Immature natural killer cell (primary cell): Measurements from ENCODE around the gene RASAL2. TPM values are rescaled to one million over a fixed set of nuclear protein-coding genes. Genes with fewer than 3 reads are reported as not detected.

ENCODE experiments used
- DNase-seq, 3 donors: peaks; one replicate each; pipeline ENCODE4 v3.0.0; 2022; ENCODE audit warnings: mixed read lengths in 1 of 3
- H3K27ac Mint-ChIP-seq, 6 donors: one replicate each; pipeline ENCODE4 v1.8.0; 2020; ENCODE audit warnings: mixed read lengths in 6 of 6, mild to moderate bottlenecking in 5 of 6, inconsistent platforms in 4 of 6, moderate library complexity in 3 of 6
- H3K27me3 Mint-ChIP-seq, 3 donors: one replicate each; pipeline ENCODE4 v1.8.0; 2020 to 2021; ENCODE audit warnings: low read depth in 3 of 3, mild to moderate bottlenecking in 3 of 3, mixed read lengths in 3 of 3, moderate library complexity in 3 of 3, inconsistent platforms in 1 of 3
- H3K36me3 Mint-ChIP-seq, 3 donors: one replicate each; pipeline ENCODE4 v1.8.0; 2020; ENCODE audit warnings: mixed read lengths in 3 of 3, inconsistent platforms in 2 of 3, mild to moderate bottlenecking in 2 of 3
- H3K4me1 Mint-ChIP-seq, 2 donors: one replicate each; pipeline ENCODE4 v1.8.0; 2020; ENCODE audit warnings: inconsistent platforms in 2 of 2, mild to moderate bottlenecking in 2 of 2, mixed read lengths in 2 of 2, moderate library complexity in 1 of 2
- H3K4me3 Mint-ChIP-seq, 5 donors: one replicate each; pipeline ENCODE4 v1.8.0; 2020; ENCODE audit warnings: mild to moderate bottlenecking in 5 of 5, mixed read lengths in 5 of 5, inconsistent platforms in 3 of 5, moderate library complexity in 3 of 5
- H3K9me3 Mint-ChIP-seq, 6 donors: one replicate each; pipeline ENCODE4 v1.8.0; 2020; ENCODE audit warnings: mild to moderate bottlenecking in 6 of 6, mixed read lengths in 6 of 6, inconsistent platforms in 4 of 6, moderate library complexity in 3 of 6
- polyA plus RNA-seq, 3 donors: library from polyadenylated mRNA; unstranded; fragments of 300-500 nt; fragmentation: Illumina TruSeq; gene quantifications; one replicate each; pipeline ENCODE4 v1.2.3, GENCODE V29; 2021

The RASAL2 gene
- polyA plus RNA-seq, 3 donors from 2014 or later: not detected

- peaks cover 4 to 22% (median 5%) of the 10 kb centered on the region in 6 donors for H3K9me3 Mint-ChIP-seq
- no peaks in the 10 kb centered on the region for H3K4me1 Mint-ChIP-seq
- H3K27me3 Mint-ChIP-seq: peaks cover 0 to 3% (median 2%) of the 10 kb centered on the region in 3 donors
- no peak for DNase-seq
- H3K36me3 Mint-ChIP-seq: no peaks in the 10 kb centered on the region
- no peak overlapping the region for H3K27ac Mint-ChIP-seq
- no peak overlapping the region for H3K4me3 Mint-ChIP-seq
Observed at GRCh38 chr1:178134061-178134460, 40.2 kb downstream of the RASAL2 start.

GRCh38 chr1:178137238-178137637 lies 43.3 kb downstream of the RASAL2 start:
- H3K9me3 Mint-ChIP-seq: peaks cover 5 to 24% (median 8%) of the 10 kb centered on the region in 6 donors
- peaks cover 0 to 3% (median 2%) of the 10 kb centered on the region in 3 donors for H3K27me3 Mint-ChIP-seq
- H3K4me1 Mint-ChIP-seq: no peaks in the 10 kb centered on the region
- H3K27ac Mint-ChIP-seq: no peak overlapping the region
- no peak for DNase-seq
- H3K36me3 Mint-ChIP-seq: no peaks in the 10 kb centered on the region
- no peak overlapping the region for H3K4me3 Mint-ChIP-seq

DNA sequence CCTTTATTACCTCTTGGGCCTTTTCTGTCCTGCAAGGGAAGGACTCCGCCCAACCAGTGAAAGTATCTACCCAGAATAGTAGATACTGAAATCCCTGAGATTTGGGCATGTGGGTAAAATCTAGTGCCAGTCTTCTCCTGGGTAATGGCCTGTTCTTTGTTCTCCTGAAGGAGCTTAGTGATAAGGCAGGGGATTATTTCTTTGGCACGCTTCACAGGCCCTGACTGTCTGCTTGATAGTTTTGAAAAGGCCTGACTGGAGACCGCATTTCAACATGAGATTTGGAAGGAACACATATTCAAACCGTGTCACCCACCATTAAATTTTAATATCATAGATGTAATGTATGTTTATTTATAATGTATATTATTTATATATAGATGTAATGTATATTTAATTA lies 48.9 kb downstream of the RASAL2 start:
- DNase-seq: no peak
- peaks cover 0 to 2% (median 0%) of the 10 kb centered on the region in 3 donors for H3K27me3 Mint-ChIP-seq
- H3K36me3 Mint-ChIP-seq: no peaks in the 10 kb centered on the region
- no peak overlapping the region for H3K27ac Mint-ChIP-seq
- H3K4me3 Mint-ChIP-seq: no peak overlapping the region
- peaks cover 0 to 12% (median 8%) of the 10 kb centered on the region in 6 donors for H3K9me3 Mint-ChIP-seq
- no peaks in the 10 kb centered on the region for H3K4me1 Mint-ChIP-seq

GRCh38 chr1:178143730-178144690 lies 50.1 kb downstream of the RASAL2 start:
- peaks cover 0 to 12% (median 8%) of the 10 kb centered on the region in 6 donors for H3K9me3 Mint-ChIP-seq
- H3K27me3 Mint-ChIP-seq: peaks cover 0 to 2% (median 0%) of the 10 kb centered on the region in 3 donors
- H3K4me1 Mint-ChIP-seq: no peaks in the 10 kb centered on the region
- H3K27ac Mint-ChIP-seq: no peak overlapping the region
- DNase-seq: no peak
- no peaks in the 10 kb centered on the region for H3K36me3 Mint-ChIP-seq
- no peak overlapping the region for H3K4me3 Mint-ChIP-seq

DNA sequence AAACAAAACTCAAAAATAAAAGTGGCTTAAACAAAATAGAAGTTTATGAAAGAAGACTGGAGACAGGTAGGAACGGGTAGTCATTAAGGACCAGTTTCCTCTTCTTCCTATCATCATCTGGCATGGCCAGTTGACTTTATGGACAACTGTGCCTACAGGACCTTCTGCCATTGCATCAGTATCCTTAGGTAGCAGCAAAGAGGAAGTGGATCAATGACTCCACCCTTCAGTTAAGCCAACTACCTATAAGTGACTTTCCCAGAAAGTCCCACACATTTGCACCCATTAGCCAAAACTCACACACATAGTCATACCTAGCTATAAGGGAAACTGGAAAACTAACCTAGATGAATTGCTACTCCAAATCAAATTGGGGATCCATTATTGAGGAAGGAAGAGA lies 51.7 kb downstream of the RASAL2 start:
- peaks cover 0 to 12% (median 7%) of the 10 kb centered on the region in 6 donors for H3K9me3 Mint-ChIP-seq
- peaks cover 0 to 2% (median 0%) of the 10 kb centered on the region in 3 donors for H3K27me3 Mint-ChIP-seq
- no peak overlapping the region for H3K4me3 Mint-ChIP-seq
- H3K4me1 Mint-ChIP-seq: no peaks in the 10 kb centered on the region
- no peaks in the 10 kb centered on the region for H3K36me3 Mint-ChIP-seq
- no peak overlapping the region for H3K27ac Mint-ChIP-seq
- no peak for DNase-seq

DNA sequence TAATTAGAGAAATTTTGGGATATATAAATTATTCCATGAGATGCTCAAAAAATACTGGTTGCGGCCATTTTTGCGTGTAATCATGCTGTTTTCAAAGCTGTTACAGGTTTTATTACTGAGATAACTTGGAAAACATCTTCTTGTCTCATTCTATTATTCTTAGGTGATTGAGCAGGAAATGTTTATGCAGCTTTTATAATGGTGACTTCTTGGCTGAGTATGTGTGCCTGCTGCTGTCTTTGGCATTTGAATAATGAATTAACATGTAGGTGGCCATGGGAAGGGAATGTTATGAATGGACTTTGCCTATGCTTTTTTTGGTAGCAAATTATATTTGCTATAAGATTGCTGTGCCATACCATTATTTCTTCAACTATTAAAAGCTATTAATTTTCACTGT lies 52.5 kb downstream of the RASAL2 start:
- no peaks in the 10 kb centered on the region for H3K4me1 Mint-ChIP-seq
- H3K9me3 Mint-ChIP-seq: peaks cover 0 to 12% (median 5%) of the 10 kb centered on the region in 6 donors
- no peaks in the 10 kb centered on the region for H3K36me3 Mint-ChIP-seq
- no peak for DNase-seq
- peaks cover 0 to 2% (median 0%) of the 10 kb centered on the region in 3 donors for H3K27me3 Mint-ChIP-seq
- H3K27ac Mint-ChIP-seq: no peak overlapping the region
- H3K4me3 Mint-ChIP-seq: no peak overlapping the region

- no peak overlapping the region for H3K27ac Mint-ChIP-seq
Observed at GRCh38 chr1:178150610-178151009, 56.7 kb downstream of the RASAL2 start.

GRCh38 chr1:178151831-178152230 lies 57.9 kb downstream of the RASAL2 start:
- Mint-ChIP-seq H3K9me3 (peaks cover 0 to 5% (median 0%) of the 10 kb centered on the region in 6 donors), H3K4me3 (no peak overlapping the region), H3K4me1 (no peaks in the 10 kb centered on the region), H3K27ac (no peak overlapping the region), H3K36me3 (no peaks in the 10 kb centered on the region), H3K27me3 (no peaks in the 10 kb centered on the region)
- no peak for DNase-seq

More at GRCh38 chr1:178150610-178151009, 56.7 kb downstream of the RASAL2 start:
- no peak overlapping the region for H3K4me3 Mint-ChIP-seq
- no peak for DNase-seq
- H3K9me3 Mint-ChIP-seq: peaks cover 0 to 4% (median 0%) of the 10 kb centered on the region in 6 donors
- H3K27me3 Mint-ChIP-seq: no peaks in the 10 kb centered on the region
- no peaks in the 10 kb centered on the region for H3K4me1 Mint-ChIP-seq
- no peaks in the 10 kb centered on the region for H3K36me3 Mint-ChIP-seq

GRCh38 chr1:178155481-178156255 lies 61.8 kb downstream of the RASAL2 start:
- Mint-ChIP-seq H3K36me3 (no peaks in the 10 kb centered on the region), H3K27me3 (no peaks in the 10 kb centered on the region), H3K4me3 (no peak overlapping the region), H3K27ac (no peak overlapping the region), H3K9me3 (peaks cover 0 to 9% (median 3%) of the 10 kb centered on the region in 6 donors), H3K4me1 (no peaks in the 10 kb centered on the region)
- DNase-seq: no peak

DNA sequence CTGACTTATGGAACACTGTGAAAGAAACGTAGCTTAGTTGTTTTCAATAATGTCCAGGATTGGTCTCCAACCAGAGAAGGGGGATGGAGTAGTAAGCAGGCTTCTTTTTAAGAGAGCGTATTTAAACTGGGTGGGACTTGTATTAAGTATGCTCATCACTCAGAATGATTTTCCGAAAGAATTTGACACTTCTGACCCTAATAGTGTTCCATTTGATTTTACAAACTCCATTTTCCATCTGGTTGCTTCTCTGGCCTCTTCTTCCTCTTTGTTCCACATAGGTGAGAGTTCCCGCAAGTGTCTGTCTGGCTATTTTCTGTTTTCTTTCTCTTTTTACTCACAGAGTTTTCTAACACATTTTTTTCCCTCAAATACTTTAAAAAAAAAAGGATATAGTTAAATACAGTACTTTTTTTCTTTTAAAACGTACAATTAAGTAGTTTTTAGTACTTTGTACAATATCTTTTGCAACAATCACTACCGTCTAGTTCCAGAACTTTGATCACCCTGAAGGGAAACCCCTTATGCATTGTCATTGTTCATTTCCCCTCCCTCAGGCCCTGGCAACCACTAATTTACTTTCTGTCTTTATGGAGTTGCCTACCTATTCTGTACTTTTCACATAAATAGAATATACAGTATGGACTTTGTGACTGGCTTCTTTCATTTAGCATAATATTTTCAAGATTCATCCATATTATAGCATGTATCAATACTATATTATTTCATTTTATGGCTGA lies 67.0 kb downstream of the RASAL2 start:
- H3K27me3 Mint-ChIP-seq: peaks cover 0 to 4% (median 0%) of the 10 kb centered on the region in 3 donors
- peaks cover 0 to 5% (median 3%) of the 10 kb centered on the region in 6 donors for H3K9me3 Mint-ChIP-seq
- no peak for DNase-seq
- H3K4me1 Mint-ChIP-seq: no peaks in the 10 kb centered on the region
- H3K4me3 Mint-ChIP-seq: no peak overlapping the region
- no peaks in the 10 kb centered on the region for H3K36me3 Mint-ChIP-seq
- no peak overlapping the region for H3K27ac Mint-ChIP-seq

GRCh38 chr1:178161516-178161915 lies 67.6 kb downstream of the RASAL2 start:
- peaks cover 0 to 5% (median 3%) of the 10 kb centered on the region in 6 donors for H3K9me3 Mint-ChIP-seq
- H3K27ac Mint-ChIP-seq: no peak overlapping the region
- H3K4me1 Mint-ChIP-seq: no peaks in the 10 kb centered on the region
- H3K36me3 Mint-ChIP-seq: no peaks in the 10 kb centered on the region
- H3K4me3 Mint-ChIP-seq: no peak overlapping the region
- H3K27me3 Mint-ChIP-seq: peaks cover 0 to 4% (median 0%) of the 10 kb centered on the region in 3 donors
- DNase-seq: no peak

DNA sequence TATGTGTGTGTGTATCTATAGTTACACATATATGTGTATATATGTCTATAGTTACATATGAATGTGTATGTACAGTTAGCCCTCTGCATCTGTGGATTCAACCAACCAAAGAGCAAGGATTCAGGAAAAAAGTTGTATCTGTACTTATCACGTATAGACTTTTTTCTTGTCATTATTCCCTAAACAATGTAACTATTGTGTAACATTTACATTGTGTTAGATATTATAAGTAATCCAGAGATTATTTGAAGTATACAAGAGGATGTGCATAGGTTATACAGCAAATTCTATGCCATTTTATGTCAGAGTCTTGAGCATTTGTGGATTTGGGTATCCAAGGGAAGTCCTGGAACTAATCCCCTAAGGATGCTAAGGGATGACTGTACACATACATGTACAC lies 71.3 kb downstream of the RASAL2 start:
- Mint-ChIP-seq H3K9me3 (peaks cover 0 to 5% (median under 1%) of the 10 kb centered on the region in 6 donors), H3K36me3 (no peaks in the 10 kb centered on the region), H3K27me3 (peaks cover 0 to 4% (median 0%) of the 10 kb centered on the region in 3 donors), H3K4me1 (no peaks in the 10 kb centered on the region), H3K27ac (no peak overlapping the region), H3K4me3 (no peak overlapping the region)
- no peak for DNase-seq

DNA sequence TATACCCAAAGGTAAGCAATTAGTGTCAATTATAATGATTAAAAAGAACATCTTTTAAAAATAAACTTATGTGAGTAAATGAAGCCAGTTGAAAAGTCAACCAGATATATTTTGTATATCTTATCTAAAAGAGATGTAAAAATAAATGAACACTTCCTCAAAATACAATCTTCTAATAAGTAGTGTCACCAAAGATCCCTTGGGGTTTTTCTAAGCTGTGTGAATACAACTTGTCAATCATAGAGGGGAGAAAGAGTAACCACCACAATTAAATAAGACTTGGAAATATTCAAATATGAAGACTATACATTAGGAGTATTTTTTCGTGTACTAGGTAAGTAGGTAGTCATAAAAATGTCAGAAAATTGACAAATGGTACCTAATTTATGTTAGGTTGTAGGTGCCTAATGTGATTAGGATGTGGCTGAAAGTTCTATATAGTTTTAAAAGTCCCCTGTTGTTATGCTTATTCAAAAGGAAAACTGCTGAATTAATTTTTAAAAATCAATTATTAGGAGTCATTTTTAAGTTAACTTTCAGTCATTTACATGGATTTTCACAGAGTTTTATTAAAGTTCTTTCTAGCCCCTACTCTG lies 72.6 kb downstream of the RASAL2 start:
- no peaks in the 10 kb centered on the region for H3K36me3 Mint-ChIP-seq
- peaks cover 0 to 4% (median 0%) of the 10 kb centered on the region in 3 donors for H3K27me3 Mint-ChIP-seq
- peaks cover 0 to 5% (median 2%) of the 10 kb centered on the region in 6 donors for H3K9me3 Mint-ChIP-seq
- no peaks in the 10 kb centered on the region for H3K4me1 Mint-ChIP-seq
- H3K27ac Mint-ChIP-seq: no peak overlapping the region
- DNase-seq: no peak
- no peak overlapping the region for H3K4me3 Mint-ChIP-seq
